SK-N-SH (cell line): ENCODE data around the gene RAB8A.
A peak's percentile ranks its signal among the peaks of the same experiment; 100 is the strongest.

Experiments used
- MAX ChIP-seq: IDR thresholded peaks from 2 replicates; pipeline ENCODE4 v1.4.0; 2012; ENCODE audit warnings: low read depth
- NRF1 ChIP-seq: IDR thresholded peaks from 2 replicates; pipeline ENCODE4 v1.6.1; 2012; ENCODE audit warnings: low read depth, mild to moderate bottlenecking, low read length
- RAD21 ChIP-seq: IDR thresholded peaks from 2 replicates; pipeline ENCODE4 v1.6.1; 2012; ENCODE audit warnings: mild to moderate bottlenecking, low read length
- TF ChIP-seq, protein P1 (sequence below): fragments of 200-600 bp; sonication (generic); IDR thresholded peaks from 2 replicates; pipeline ENCODE4 v1.6.1; 2017; ENCODE audit warnings: antibody characterized with exemption, mild to moderate bottlenecking, moderate library complexity

DNA sequence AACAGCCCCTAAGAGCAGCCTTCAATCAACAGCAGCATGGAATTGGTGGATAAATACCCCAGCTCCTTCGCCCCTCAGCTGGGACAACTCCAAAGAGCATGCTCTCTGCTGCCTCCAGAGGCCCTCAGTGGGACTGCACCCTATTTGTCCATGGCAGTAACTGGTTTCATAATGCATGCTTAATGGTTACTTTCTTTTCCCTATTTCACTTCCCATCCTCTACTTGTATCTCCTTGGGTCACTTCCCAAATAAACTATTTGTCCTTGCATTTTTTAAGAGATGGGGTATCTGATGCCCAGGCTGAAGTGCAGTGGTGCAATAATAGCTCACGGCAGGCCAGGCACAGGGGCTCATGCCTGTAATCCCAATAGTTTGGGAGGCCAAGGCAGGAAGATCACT lies 48.9 kb upstream of the RAB8A start:
- TF ChIP-seq, protein P1, sequence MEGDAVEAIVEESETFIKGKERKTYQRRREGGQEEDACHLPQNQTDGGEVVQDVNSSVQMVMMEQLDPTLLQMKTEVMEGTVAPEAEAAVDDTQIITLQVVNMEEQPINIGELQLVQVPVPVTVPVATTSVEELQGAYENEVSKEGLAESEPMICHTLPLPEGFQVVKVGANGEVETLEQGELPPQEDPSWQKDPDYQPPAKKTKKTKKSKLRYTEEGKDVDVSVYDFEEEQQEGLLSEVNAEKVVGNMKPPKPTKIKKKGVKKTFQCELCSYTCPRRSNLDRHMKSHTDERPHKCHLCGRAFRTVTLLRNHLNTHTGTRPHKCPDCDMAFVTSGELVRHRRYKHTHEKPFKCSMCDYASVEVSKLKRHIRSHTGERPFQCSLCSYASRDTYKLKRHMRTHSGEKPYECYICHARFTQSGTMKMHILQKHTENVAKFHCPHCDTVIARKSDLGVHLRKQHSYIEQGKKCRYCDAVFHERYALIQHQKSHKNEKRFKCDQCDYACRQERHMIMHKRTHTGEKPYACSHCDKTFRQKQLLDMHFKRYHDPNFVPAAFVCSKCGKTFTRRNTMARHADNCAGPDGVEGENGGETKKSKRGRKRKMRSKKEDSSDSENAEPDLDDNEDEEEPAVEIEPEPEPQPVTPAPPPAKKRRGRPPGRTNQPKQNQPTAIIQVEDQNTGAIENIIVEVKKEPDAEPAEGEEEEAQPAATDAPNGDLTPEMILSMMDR: peak; percentile 90
- TF ChIP-seq MAX: no peak
- TF ChIP-seq NRF1: no peak
- peak; percentile 36; the same call in 1 of the 2 replicates for TF ChIP-seq RAD21
